ENCODE results near the gene ENOX1. TPM values are rescaled to one million over a fixed set of nuclear protein-coding genes. Genes with fewer than 3 reads are reported as not detected.

Gene ENOX1
- total and polyA plus RNA-seq, 9 of the 15 experiments (the other 6 are each of a cell fraction or from before 2014, with no cell fraction given), result not detected

GRCh38 chr13:43273362-43273761 lies 513.4 kb downstream of the ENOX1 start:
- Histone ChIP-seq H3K4me3 (no peak overlapping the region), H3K4me1 (replicated peaks in 1 of 2; ENCODE audit: control insufficient read depth in 2 of 2, insufficient read depth in 2 of 2, low read length in 2 of 2) (no peaks in the 10 kb centered on the region), H3K9me3 (replicated peaks; ENCODE audit: control insufficient read depth, insufficient read depth, low read depth, low read length) (no peaks in the 10 kb centered on the region), H3K27ac (ENCODE audit: extremely low read depth, low read depth, low read length) (no peak overlapping the region), H3K4me2 (ENCODE audit: insufficient read depth, low read length) (no peak overlapping the region), H3K9me1 (ENCODE audit: control insufficient read depth, insufficient read depth, low read length) (no peaks in the 10 kb centered on the region), H3K79me2 (ENCODE audit: control insufficient read depth, insufficient read depth, low read length) (no peaks in the 10 kb centered on the region), H3K27me3 (ENCODE audit: control insufficient read depth in 2 of 2, insufficient read depth in 2 of 2, low read length in 2 of 2) (no peaks in the 10 kb centered on the region), H2AFZ (ENCODE audit: low read depth, low read length) (no peak overlapping the region), H3K9ac (ENCODE audit: insufficient read depth in 1 of 2, low read depth in 2 of 2, low read length in 2 of 2) (no peak overlapping the region), H4K20me1 (replicated peaks; ENCODE audit: control insufficient read depth, insufficient read depth, low read length) (no peaks in the 10 kb centered on the region), H3K36me3 (ENCODE audit: control insufficient read depth, insufficient read depth, low read length) (no peaks in the 10 kb centered on the region)
- ChIA-PET CTCF (ENCODE audit: low intra/inter-chr PET ratio) (no interaction called here), POLR2A (no interaction called here)
- in situ Hi-C loops (cut with MboI), result no loop called here
- WGBS (ENCODE audit: insufficient coverage, low coverage, missing lambda C conversion rate), result 0% methylated on average over 2 of the region's 2 CpGs
- ATAC-seq (no peak), FAIRE-seq (no peak), DNase-seq (ENCODE audit: extremely low read depth in 1 of 4, low spot score in 3 of 4) (no peak)
- TF ChIP-seq DLX4 (CRISPR knock-in tag; IDR thresholded peaks at IDR 0.05) (no peak), ZC3H8 (IDR thresholded peaks at IDR 0.05) (no peak), HNRNPUL1 (IDR thresholded peaks at IDR 0.05; ENCODE audit: low read length) (no peak), ZNF518B (CRISPR knock-in tag; IDR thresholded peaks at IDR 0.05) (no peak), GMEB1 (CRISPR knock-in tag; IDR thresholded peaks at IDR 0.05) (no peak), SRF (CRISPR knock-in tag; IDR thresholded peaks at IDR 0.05) (no peak), KLF13 (tag; IDR thresholded peaks at IDR 0.05; ENCODE audit: borderline replicate concordance, low read depth) (no peak), NR3C1 (CRISPR knock-in tag; IDR thresholded peaks at IDR 0.05) (no peak), HMG20A (CRISPR knock-in tag; conservative IDR thresholded peaks at IDR 0.05) (no peak), ZC3H4 (CRISPR knock-in tag; IDR thresholded peaks at IDR 0.05; ENCODE audit: borderline replicate concordance) (no peak), PHF21A (IDR thresholded peaks at IDR 0.05; ENCODE audit: borderline replicate concordance, low read depth) (no peak), SMARCA5 (IDR thresholded peaks at IDR 0.05) (no peak)
- intact Hi-C loops (cut with micrococcal nuclease), result no loop called here
- no TSS peak for BruUV-seq (replicated peaks)
